ENCODE measurements around the gene FAM168A.
A peak's percentile ranks its signal among the peaks of the same experiment; 100 is the strongest.

GRCh38 chr11:73467505-73467904 lies 130.4 kb downstream of the FAM168A start:
- no peak for TF ChIP-seq CTCF (IDR thresholded peaks at IDR 0.05)
- no peak for TF ChIP-seq POLR2A (IDR thresholded peaks at IDR 0.05; ENCODE audit: low read depth)
- TF ChIP-seq POLR2AphosphoS5 (IDR thresholded peaks at IDR 0.05): peak in 1 of 2 donors; percentile 31
- TF ChIP-seq EP300 (IDR thresholded peaks at IDR 0.05): no peak

Data from esophagus muscularis mucosa (tissue), 4 donors.